HG03139 (cell line): ENCODE data around the gene C7orf57.
A peak's percentile ranks its signal among the peaks of the same experiment; 100 is the strongest.

Experiments
- ATAC-seq: cut with Tn5 transposase; IDR thresholded peaks from one replicate; pipeline ENCODE4 v1.9.1; 2021; ENCODE audit not compliant: unreplicated experiment

The C7orf57 gene

DNA sequence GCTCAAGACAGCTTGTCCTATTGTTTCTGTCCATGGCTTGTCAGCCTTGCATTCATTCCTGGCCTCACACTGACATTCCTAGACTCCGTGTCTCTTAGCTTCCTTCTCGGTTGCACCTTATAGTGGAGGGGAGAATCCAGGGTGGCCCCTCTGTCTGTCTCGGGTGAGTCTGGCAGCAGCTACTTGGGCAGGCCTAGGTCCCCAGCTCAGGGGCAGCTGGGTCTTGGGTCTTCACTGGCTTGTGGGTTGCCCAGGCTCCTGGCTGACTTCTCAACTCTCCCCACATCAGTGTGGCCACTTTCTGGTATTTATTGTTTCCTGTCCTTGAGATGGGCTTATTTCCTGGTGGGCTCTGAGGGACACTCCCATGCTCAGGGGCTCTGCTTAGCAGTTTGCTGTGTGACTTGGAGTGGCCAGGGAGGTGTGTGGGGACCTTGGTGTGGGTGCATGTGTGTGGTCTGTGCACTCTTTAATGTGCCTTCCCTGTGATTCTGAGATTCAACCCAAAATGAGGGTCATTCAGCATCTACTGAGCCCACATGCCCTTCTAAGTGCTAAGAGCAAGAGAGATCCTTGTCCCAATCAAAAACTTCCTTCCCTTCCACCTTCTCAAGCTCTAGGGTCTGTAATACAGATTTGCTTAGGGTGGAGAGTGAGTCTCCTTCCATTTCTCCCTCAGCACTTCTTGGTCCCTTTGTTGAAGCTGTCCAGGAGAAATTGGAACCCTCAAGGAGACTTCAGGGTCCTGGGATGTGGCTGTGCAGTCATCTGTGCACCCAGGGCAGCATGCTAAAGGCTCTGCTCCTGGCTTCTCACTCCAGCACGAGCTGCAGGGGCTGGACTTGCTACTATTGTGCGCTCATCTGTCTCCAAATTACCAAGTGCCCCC lies 73.9 kb downstream of the C7orf57 start:
- no peak for ATAC-seq

DNA sequence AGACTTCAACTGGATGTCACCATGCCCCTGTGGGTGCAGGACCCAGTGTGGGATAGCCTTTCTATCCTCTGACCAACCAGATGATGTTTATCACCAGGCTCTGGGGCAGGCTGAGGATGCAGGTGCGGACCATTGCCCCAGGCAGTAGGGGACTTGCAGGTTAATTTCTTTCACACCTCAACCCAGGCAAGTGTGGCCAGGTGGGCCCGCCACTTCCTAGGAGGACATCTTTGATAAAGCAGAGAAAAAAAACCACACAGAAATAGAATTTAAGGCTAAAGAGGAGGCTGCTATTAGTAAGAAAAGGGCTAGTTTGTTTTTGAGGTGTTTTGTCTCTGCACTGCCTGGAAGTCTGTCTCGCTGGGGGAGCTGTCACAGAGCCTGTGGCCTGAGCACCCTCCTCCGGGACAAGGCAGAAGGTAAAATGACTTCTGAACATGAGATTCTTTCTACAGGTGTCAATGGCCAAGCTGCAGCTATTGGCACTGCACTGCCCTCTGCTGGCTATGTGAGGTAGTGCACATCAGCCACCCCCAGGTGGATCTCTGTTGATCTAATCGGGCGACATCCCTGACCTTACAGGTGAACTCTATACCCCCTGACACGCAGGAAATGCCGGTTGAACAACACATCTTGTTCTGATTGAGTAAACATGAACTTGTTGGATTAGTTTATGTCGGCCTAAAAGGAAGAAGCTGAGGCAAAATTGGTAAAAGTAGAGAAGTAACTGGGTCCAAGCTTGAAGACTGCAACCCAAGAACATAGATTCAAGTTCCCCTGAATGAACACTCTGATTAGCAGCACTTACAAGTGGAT lies 74.7 kb downstream of the C7orf57 start:
- ATAC-seq, result peak; percentile 76

- ATAC-seq, result no peak
These were observed 75.5 kb downstream of the C7orf57 start for GRCh38 chr7:48110868-48111267.
